Stomach (tissue), 4 donors: Measurements from ENCODE around the gene PTGR2.

Source experiments
- EP300 ChIP-seq: sonication (generic); formaldehyde crosslinking; IDR thresholded peaks from one replicate; pipeline ENCODE4 v1.6.1; 2017; ENCODE audit warnings: antibody characterized with exemption
- POLR2AphosphoS5 ChIP-seq, 3 donors: sonication (generic); formaldehyde crosslinking; IDR thresholded peaks; one replicate each; pipeline ENCODE4 v1.6.1; 2016; ENCODE audit warnings: antibody characterized with exemption in 3 of 3
- TF ChIP-seq, protein P1 (sequence below), 7 experiments: fragments of 450-650 bp in 4 of 7; fragments of 200-600 bp in 3 of 7; sonication (generic) in 3 of 7; IDR thresholded peaks; one replicate each; pipeline ENCODE4 v1.5.1; 2016 to 2019; ENCODE audit warnings: antibody characterized with exemption in 7 of 7, control low read depth in 2 of 7, mild to moderate bottlenecking in 1 of 7

DNA sequence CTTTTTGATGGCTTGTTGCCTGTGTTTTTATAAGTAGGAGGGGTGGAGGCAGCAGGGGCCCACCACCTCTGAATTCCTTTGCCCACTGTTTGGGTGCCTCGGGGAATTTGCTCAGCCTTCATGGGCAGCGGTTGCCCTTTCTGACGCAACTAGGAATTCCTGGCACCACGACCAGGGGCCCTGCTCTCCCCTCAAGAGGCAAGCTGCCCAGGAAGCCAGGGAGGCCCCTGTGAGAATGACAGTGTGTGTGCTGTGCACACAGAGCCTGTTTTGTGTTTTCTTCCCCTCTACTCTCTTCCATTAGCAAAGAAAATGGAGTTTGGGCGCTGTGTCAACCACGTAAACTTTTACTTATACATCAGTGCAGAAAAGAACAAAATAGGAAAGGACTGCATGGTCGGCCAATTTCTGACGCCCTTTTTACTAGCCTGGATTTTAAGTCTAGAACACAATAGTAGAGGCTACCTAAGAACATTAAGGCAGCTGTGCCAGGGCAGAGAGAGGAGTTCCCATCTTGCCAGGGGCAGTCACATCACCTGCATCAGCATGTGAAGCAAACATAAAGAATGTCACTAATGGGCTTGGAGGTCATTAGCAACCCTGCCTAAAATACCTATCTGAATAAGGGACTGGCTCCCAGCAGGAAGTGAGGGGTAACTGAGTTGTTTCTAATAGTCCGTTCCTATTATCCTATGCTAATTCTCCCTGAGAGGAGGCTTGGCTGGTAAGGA lies 17.9 kb upstream of the PTGR2 start:
- no peak for TF ChIP-seq POLR2AphosphoS5 (IDR thresholded peaks at IDR 0.05)
- TF ChIP-seq, protein P1, sequence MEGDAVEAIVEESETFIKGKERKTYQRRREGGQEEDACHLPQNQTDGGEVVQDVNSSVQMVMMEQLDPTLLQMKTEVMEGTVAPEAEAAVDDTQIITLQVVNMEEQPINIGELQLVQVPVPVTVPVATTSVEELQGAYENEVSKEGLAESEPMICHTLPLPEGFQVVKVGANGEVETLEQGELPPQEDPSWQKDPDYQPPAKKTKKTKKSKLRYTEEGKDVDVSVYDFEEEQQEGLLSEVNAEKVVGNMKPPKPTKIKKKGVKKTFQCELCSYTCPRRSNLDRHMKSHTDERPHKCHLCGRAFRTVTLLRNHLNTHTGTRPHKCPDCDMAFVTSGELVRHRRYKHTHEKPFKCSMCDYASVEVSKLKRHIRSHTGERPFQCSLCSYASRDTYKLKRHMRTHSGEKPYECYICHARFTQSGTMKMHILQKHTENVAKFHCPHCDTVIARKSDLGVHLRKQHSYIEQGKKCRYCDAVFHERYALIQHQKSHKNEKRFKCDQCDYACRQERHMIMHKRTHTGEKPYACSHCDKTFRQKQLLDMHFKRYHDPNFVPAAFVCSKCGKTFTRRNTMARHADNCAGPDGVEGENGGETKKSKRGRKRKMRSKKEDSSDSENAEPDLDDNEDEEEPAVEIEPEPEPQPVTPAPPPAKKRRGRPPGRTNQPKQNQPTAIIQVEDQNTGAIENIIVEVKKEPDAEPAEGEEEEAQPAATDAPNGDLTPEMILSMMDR (IDR thresholded peaks at IDR 0.05) = no peak
- no peak for TF ChIP-seq EP300
